Left cardiac atrium (tissue), 4 donors: ENCODE data around the gene CFLAR. TPM values are rescaled to one million over a fixed set of nuclear protein-coding genes. Genes with fewer than 3 reads are reported as not detected.
"Not testable (repeated sequence)": the region's sequence is repeated elsewhere in the genome, so short reads cannot be mapped to it uniquely, and the experiment has no call there.

Experiments
- ATAC-seq, 2 donors: fragments of 200-7000 bp; cut with Tn5 transposase; one replicate each; pipeline ENCODE4 v1.9.1; 2020; ENCODE audit warnings: mild to moderate bottlenecking in 2 of 2, moderate library complexity in 2 of 2
- DNase-seq: peaks from one replicate; pipeline ENCODE4 v3.0.0-alpha.2; 2020
- intact Hi-C, 2 donors: fragments of 100-400 bp; cut with DNase I; formaldehyde crosslinking; loops; one replicate each; pipeline versions ENCODE4 v1.14.1 to v1.15.1; 2022 to 2023
- total RNA-seq, 2 donors: library from RNA; stranded (reverse); fragmentation: NEBNext Ultra II Directional; extraction: Animal tissue kit (Norgen Biotek cat#: 25700); gene quantifications; one replicate each; pipeline ENCODE4 v1.2.1, GENCODE V29; 2021
- donor health status: DM: no; HTN: yes; CAD: no.
- donor health status: DM: no; HTN: yes; CAD: no; lungs with severe emphysema.
- donor health status: DM: yes; HTN: yes; CAD: no.
- donor health status: Dilated cardiomyopathy.

CFLAR gene
- total RNA-seq, 2 donors from 2014 or later, result 195 to 255 TPM

DNA sequence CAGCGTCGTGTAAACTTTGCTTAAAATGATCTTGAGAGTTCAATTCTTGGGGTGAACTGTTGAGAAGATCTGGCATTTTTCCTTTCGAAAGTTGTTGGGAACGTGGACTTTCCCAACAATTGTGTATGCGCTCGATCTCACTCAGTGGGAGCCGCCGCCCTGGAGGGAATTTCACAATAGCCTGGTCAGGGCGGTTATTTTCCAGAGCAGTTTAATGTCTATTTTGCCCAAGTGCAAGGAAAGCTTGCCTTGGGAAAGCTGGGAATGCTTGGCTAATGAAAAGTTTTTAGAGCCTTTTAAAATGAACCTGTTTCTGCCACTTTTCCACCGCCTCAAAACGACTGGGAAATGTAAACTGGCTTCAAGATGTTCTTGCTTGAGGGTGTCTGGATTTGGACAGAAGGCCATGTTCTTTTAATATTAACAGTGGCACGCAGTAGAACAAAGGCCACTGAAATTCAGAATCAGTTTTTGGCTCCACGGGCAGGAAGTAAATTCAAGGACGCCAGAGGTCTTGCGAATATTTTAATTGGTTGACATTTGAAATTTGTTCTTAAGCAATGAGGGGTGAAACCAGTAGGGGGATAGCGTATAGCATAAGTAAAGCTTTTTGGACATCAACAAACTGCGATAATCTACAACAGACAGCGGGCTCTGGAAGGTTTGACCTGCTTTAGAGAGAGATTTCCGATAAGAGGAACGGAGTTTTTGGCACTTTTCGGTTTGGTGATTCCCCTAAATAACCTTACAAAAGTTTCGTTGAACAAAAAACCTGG is 1.2 kb downstream of the CFLAR start:
- intact Hi-C loops, result loop anchor here (5.0 to 10.0 kb wide), 3 partner anchors 40 to 48 kb away; partner anchors contain the start of genes HYCC2 (in 1 of the 2) and NDUFB3 (in 1 of the 2)
- DNase-seq (peak; percentile 82), ATAC-seq (peak; percentile 41 to 45)

- peak in 1 of 2 donors; percentile 2 for ATAC-seq
- intact Hi-C loops, result loop anchor here (5.0 to 10.0 kb wide), 3 partner anchors 40 to 47 kb away; partner anchors contain the start of genes HYCC2 (in 1 of the 2) and NDUFB3 (in 1 of the 2)
- DNase-seq, result not testable (repeated sequence)
Measured at GRCh38 chr2:201117735-201118094, 1.8 kb downstream of the CFLAR start.

DNA sequence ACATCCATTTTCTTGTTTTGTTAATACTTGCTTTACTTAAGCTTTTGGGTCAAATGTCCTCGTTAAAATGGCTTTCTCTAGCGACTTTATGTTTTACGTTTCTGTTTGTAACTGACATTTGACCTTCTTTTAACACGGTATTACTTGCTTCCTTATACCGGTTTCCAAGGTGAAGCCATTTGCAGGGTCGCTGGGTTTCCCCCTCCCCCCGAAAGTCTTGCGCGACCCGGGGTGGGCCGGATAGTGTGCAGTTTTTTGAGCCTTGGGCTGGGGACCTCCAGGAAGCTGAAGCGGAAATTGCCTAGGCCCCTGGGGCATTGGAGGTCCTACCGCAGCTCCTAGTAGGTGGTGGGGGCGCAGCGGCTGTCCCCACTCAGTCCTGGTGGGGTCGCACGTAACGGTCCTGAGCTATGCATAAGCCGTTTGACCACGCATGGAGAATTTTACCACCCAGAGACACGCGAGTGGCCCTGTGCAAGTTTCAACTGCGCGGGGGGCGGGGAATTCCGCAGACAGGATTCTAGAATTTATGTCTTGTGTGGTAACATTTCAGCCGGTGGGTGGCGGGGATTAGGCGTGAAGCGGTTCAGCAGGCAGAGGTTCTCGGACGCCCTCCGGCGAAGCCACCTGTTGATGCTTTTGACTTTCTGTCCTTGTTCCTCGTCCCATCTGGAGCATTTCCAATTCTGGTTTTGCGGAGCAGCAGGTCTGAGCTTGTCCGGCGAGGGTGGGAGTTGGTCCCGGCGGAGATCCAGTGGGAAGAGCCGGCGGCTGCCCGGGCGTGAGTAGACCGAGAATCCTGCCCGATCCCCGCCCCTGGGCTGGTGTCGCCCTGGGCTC is 2.4 kb downstream of the CFLAR start:
- DNase-seq, result peak; percentile 92
- intact Hi-C loops, result loop anchor here (5.0 to 10.0 kb wide), 3 partner anchors 39 to 46 kb away; partner anchors contain the start of genes HYCC2 (in 1 of the 2) and NDUFB3 (in 1 of the 2)

GRCh38 chr2:201118961-201119854 is 3.2 kb downstream of the CFLAR start:
- peak; percentile 6 to 14 for ATAC-seq
- no peak for DNase-seq
- intact Hi-C loops, result loop anchor here (5.0 to 10.0 kb wide), 3 partner anchors 38 to 47 kb away; partner anchors contain the start of genes HYCC2 (in 1 of the 2) and NDUFB3 (in 1 of the 2)

More for the DNA sequence above, 2.4 kb downstream of the CFLAR start:
- ATAC-seq, result peak; percentile 46 to 53

DNA sequence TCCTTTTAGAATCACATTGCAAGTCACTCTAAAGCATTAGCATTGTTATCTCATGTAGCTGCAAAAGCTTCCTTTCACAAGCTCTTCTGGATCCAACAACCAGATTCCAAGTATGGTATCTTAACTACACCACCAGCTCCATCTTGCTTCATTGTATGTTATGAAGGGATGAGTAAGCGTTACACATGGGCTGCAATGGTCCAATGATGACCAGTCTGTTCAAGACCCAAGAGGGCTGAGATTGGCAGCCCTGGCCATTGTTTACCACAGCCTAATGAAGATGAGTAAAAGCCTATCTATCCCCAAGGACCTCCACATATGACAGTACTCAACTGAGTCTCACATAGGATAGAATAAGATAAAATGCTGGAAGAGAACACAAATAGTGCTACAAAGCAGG is 6.3 kb downstream of the CFLAR start:
- no peak for DNase-seq
- no peak for ATAC-seq
- intact Hi-C loops, result no loop called here

- peak; percentile 2 to 17 for ATAC-seq
- DNase-seq, result no peak
- intact Hi-C loops, result no loop called here
Measured at GRCh38 chr2:201126308-201127151, 10.6 kb downstream of the CFLAR start.

- no peak for ATAC-seq
Measured at GRCh38 chr2:201127152-201127511, 11.2 kb downstream of the CFLAR start.

DNA sequence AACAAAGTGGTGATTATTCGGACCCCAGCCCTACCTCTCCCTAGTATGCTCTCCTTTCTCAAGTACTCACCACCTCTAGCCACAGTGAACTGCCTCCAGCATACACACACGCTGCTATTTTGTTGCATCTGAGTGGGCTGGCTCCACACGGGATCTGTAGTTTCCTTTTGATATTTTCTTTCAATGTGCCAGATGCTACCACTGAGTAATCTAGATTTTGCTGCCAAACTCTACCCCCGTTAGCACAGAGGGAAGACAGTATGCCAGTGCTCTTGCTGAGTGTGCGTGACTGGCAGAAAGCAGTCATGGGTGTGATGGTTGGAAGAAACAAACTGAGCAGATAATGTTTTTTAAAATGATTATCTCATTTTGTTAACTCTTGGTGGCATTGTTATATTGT is 11.6 kb downstream of the CFLAR start:
- intact Hi-C loops, result no loop called here
- ATAC-seq, result peak; percentile 43 to 50
- DNase-seq, result peak; percentile 33

More at GRCh38 chr2:201127152-201127511, 11.2 kb downstream of the CFLAR start:
- intact Hi-C loops, result no loop called here
- no peak for DNase-seq

- DNase-seq (no peak), ATAC-seq (no peak)
- intact Hi-C loops, result no loop called here
Measured at GRCh38 chr2:201128033-201128432, 12.1 kb downstream of the CFLAR start.

GRCh38 chr2:201128933-201129505 is 13.1 kb downstream of the CFLAR start:
- DNase-seq (no peak), ATAC-seq (no peak)
- intact Hi-C loops, result no loop called here

- DNase-seq (peak; percentile 51), ATAC-seq (peak in 1 of 2 donors; percentile 71)
- intact Hi-C loops, result no loop called here
Measured at GRCh38 chr2:201130524-201131186, 14.7 kb downstream of the CFLAR start.

- DNase-seq (no peak), ATAC-seq (no peak)
- intact Hi-C loops, result no loop called here
Measured at GRCh38 chr2:201132518-201132917, 16.6 kb downstream of the CFLAR start.

DNA sequence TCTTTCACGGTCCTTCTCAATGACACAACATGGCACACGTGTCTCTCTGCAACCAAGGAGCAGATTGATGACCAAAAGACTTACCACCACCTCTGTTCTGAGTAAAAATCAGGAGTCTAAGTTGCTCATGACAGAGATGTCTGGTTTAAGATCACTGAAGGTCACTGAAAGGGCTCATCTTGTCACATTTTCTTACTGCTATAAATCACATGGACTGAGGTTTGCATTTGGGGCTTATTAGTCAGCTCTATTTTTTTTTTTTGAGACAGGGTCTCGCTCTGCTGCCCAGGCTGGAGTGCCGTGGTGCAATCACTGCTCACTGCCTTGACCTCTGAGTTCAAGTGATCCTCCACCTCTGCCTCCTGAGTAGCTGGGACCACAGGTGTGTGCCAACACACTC is 19.4 kb downstream of the CFLAR start:
- intact Hi-C loops, result no loop called here
- ATAC-seq (no peak), DNase-seq (no peak)

DNA sequence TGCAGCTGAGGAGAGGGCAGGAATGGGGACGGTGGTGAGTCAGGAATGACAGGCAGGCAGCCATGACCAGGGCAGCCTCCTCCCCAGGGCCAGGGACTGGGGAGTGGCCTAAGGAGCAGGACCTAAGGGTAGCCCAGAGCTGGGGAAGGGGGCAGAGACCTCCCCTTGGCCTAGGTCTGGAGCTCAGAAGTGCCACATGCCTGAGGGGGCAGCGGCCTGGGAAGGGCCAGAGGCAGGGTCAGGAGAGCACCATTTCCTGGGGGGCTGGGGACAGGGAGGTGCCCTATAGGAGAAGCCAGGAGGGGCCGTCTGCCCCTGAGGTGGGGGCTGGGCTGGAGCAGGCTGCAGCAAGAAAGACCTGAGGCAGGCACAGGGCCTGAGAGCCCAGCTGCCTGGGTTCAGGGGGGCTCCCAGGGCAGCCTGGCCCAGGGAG is 20.9 kb downstream of the CFLAR start:
- no peak for ATAC-seq
- intact Hi-C loops, result no loop called here
- no peak for DNase-seq

DNA sequence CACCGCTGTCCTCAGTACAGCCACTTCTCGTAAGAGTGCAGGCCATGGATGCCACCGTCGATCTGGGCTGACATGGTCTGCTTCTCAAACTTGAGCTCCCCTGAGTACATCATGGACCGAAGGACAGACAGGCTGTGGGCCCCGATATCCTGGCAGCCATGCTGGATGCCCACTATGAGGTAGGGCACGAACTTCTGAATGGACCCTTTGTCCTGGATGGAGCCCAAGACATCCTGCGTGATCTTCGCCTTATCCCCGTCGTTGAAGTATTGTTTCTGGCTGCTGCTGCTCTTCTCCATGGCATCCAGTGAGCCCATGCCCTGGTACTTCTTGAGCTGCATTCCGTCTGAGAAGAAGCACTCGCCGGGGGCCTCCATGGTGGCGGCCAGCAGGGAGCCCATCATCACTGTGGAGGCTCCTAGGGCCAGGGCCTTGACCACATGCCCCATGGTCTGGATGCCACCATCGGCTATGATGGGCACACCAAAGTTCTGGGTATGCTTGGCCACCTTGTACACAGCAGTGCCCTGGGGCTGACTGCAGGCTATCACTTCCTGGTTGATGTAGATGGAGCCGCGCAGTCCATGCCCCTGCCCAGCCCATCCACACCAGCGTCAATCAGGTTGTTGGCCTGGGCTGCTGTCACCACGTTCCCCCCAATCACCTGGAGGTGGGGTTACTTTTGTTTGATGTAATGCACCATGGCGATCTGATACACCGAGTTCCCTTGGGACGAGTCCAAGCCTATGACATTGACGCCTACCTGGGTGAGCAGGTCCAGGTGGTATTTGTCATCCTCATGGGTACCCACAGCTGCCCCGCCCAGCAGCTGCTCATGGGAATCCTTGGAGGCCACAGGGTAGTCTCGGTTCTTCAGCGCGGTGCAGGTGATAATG is 21.8 kb downstream of the CFLAR start:
- intact Hi-C loops, result no loop called here
- DNase-seq, result no peak
- ATAC-seq, result peak; percentile 15 to 25

- DNase-seq (no peak), ATAC-seq (no peak)
- intact Hi-C loops, result no loop called here
Measured at GRCh38 chr2:201138401-201138970, 22.5 kb downstream of the CFLAR start.
